Measurements from ENCODE around the gene FTO.
"Not testable (repeated sequence)": the region's sequence is repeated elsewhere in the genome, so short reads cannot be mapped to it uniquely, and the experiment has no call there.

FTO gene

DNA sequence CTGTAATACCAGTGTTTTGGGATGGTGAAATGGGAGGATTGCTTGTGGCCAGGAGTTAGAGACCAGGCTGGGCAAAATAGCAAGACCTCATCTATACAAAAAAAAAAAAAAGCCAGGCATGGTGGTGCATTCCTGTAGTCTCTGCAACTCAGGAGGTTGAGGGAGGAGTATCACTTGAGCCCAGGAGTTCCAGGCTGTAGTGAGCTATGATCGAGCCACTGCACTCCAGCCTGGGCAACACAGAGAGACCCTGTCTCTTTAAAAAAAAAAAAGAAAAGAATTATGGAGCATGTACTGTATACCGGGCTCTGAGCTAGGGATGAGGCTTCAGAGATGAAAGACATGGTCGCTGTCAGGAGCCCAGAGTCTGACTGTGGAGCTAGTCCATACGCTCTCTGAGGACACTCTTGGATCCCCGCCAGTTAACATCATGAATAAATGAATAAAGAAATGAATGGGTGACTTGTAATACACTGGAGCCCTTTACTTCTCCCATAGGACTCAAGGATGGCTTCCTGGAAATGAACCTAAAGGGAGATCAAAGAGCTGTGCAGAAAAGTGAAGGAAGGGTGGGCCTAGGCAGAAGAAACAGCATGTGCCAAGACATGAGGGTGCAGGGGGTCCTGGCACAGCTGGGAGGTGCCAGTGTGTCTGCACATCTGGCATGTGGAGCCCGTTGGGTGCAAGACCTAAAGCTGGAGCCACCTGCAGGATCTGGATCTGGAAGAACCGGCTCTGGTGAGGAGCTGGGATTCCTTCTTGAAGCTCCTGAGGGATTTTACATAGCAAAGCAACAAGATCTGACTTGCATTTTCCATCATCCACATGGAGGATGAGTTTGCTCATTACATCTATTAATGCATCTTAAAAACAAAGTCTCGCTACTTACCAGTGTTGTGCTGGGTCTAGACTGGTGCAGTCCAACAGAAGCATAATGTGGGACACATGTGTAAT lies 462.2 kb downstream of the FTO start:
- no peak for DNase-seq

DNA sequence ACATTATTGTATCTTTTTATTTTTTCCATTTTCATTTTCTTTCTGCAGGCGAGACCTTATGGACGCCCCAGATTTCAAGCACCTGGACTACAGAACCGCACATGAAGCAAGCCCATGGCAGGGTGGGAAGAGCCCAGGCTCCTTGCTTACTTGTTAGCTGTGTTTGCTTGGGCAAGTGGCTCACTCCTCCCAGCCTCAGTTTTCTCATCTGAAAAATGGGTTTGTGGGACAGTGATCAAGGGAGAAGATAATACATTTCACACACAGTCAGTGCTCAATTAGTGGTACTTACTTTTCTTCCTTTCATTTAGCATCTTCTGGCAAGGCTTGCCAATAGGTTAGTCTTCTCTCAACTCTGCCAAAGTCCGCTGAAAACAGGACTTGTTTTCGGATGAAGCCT lies 465.2 kb downstream of the FTO start:
- DNase-seq, result no peak

DNA sequence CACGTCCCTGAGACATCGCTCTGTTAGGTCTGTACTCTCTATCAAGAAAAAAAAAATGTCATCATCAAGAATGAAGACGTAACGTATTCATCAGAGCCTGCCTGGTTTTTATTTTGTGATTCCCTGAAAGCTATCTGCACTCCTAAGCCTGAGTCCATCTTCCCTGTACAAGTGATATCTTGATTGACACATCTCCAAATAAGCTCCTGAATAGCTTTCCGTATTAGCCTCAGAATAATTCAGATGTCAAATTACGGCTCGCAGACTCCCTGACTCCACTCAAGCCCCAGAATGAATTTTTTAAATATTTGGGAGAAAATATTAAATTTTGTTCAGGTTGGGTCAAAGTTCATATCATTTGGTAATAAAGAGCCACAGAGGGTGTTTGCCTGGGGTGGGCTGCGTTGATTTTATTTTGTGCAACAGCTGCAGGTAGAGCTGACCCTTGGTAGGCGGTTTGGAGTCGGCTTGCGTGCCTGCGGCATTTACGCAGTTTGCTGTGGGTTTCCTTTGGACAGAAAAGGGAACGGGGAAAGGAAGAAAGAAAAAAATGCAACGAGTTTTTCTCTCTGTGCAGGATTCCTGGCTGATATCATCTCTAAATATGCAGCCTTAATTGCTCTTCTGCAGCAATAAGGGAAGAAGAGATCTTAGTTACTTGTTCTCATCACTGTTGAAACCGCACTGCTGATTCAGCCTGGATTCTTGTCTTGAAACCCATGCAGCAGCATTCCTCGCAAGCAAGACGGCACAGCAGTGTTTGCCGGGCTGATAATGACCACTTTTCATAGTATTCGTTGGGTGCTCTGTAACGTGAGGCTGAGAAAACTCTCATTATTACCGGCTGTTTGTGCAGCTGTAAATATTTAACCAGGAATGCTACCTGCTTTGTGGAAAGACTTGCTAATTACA lies 467.9 kb downstream of the FTO start:
- DNase-seq, result peak in 2 of 3 experiments; percentile 74 to 97

DNA sequence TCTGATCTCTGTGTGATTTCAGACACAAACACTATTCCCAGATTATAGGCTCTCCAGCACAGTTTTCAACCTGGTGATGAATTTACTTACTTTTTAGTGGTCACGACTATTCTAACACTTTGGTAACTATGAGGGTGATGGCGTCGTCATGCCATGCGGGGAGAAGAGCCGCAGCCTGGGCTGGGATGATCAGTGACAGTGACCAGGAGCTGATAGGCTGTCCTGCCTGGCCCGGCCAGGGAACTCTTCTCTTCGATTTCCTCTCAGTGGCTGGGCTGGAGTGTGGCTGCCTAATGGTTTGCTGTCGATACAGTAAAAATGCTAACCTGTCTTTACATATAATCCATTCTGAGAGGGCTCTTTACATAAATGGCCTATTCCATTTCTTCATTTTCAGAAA lies 469.5 kb downstream of the FTO start:
- DNase-seq, result no peak

DNA sequence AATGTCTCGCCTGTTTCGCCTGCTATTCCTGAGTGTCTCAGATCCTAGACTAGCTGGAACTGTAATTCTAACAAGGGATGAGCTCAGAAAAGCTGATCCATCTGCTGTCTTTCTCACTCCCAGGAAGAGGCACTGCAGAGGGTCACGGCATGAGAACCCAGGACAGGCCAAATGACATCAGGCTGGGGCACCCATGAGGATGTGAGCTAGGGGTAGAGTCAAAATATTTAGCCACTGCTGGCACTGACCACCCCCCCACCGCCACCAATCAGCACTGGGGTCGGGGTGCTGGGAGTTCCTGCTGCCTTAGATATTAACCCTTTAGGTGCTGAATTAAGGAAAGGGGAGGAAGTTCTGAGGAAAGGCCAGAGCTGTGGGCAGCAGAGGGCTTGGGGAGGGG lies 470.2 kb downstream of the FTO start:
- peak in 1 of 3 experiments; percentile 8 for DNase-seq

DNA sequence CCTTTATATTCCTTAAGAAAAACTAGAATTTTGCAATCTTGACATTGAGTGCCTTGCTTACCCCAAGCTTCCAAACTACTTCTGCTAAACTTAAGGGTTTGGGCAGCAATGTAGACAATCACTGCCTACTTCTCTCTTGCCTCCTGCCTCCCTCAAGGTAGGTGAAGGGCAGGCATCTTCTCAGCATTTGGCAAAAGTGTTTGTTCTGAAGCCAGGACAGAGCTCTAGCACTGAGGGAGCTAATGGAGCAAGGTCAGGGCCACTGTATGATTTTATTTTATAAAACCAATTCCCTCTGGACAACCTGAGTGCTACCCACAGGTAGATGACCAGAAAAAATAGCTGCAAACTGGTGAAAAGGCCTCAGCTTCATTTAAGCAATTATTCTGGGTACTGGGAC lies 470.8 kb downstream of the FTO start:
- no peak for DNase-seq

DNA sequence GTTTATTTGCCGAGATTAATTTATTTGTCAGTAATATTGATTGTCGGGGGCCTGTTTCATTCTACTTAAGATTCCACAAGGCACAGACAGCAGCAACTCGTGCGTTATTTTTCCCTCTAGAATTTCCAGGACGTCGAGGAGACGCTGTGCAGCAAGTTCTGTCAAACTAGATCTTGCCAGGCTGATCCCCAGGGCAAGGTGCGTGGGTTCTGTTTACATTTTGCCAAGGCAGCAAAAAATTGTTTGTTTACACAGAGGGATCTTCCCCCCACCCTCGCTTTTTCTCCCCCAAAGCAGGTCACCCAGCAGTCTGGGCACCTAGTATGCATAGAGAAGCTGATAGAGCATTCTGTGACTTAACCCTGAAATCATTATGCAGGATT lies 471.2 kb downstream of the FTO start:
- DNase-seq, result peak in 2 of 3 experiments; percentile 18 to 39

DNA sequence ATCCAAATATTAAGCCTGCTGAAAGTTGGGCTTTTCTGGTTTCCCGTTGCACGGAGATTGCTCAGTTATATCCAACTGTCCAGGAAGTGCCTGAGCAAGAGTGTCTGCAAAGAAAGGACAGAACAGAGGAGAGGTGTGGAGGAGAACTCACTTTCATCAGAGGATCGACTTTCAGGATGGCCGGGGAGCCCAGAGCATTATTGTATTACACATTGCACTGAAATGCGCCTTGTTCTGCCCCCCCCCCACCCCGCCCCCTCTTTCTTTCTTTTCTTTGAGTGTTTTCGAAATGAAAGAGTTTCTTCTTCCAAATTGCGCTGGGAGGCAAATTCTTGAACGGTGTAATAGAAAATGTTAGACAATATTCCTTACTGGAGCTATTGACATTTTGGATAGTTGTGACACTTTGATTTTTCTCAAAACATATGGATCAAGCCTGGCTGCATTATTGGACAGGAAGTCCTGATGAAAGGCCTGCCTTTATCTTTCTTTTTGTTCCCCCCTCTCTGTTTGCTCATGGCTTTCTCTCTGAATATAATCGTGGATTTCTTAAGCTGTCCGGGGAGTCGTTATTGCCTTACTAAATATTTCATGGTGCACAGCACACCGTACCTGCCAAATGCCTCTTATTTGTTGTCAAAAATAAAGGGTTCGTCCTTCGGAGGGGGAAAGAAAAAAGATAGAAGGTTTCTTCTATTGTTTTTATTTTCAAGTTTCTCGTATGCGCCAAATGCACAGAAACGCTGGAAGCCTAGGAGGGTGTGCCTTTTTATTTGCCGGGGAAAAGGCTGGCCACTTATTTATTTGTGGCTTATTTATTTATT lies 471.8 kb downstream of the FTO start:
- DNase-seq, result no peak

DNA sequence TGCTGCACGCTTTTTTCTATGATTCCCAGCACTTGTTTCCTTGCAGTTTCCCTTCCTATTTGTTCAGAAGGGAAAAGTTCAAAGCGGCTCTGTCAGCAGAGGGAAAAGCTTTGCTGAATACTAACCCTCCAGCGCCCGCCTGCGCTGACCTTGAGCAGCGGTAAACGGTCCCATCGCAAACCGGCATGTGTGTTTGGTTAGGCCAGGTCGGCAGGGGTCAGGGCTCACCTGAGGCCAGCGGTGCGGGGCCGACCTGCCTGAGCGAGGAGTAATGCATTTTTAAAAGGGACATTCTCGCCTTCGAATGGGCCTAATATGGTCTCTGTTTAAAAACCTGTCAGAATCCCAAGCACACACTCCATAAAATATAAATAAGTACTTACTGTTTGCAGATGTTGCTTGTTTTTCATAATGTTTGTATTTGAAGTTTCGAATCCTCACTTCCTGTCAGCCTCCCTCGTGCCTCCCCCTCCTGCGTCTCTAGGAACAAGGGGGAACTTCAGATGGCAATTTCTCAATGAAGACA lies 472.5 kb downstream of the FTO start:
- no peak for DNase-seq

DNA sequence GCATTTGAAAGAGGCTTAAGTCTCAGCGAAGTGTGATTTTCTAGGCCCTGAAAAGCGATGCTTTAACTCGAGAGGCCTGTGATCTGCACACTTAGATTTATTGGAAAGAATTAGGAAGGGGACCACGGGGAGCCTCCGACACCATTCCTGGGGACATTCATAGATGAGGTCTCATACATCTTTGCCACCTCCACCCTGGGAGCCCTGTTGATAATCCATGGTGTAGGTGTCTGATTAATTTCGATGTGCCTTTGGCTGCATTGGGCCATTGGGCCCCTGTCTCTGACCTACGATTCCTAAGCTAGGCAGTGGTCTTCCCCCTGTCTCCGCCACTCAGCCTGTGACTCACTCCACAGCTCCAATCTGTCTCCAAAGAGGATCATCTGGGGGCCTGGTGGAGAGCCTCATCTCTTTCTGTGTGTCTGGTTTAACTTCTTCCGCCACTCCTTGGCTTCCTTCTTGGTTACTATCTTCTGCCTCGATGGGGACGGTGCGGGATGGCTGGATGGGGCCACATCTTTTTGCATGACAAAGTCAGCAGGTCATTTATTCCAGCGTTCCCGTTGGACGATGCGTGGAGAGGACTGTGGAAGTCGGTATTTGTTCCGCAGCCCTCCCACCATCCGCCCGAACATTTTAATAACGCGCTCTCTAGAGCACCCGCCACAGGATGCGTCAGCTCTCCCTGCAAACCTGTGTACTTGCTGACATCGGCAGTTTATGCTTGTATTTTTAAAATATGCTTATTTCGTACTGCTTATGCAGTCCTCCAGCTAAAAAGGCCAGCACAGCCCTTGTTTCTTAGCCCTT lies 473.3 kb downstream of the FTO start:
- no peak for DNase-seq

DNA sequence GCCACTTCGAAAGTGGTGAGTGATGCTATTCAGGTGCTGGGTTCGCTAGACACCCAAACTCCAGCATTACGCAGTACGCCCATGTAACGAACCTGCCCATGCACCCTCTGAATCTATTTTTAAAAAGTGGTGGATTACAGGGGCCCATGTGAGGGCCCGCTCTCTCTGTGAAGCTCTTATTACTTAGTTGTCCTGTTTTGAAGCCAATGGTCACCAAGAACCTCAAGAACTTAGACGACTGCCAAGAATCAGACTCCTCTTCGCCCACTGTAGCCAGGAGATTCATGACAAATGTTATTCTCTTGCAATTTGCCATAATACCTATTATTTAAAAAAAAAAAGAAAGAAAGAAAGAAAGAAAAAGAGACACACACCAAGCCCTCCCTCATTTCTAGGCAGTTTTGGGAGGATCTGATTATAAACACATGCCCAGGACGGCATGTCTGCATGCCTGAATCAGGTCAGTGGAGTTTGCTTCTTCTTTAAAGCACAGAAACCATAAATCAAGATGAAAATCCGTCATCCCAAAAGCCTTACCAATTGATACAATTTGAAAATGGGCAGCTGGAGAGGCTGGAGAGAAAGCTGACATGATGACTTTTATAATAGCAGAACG lies 474.0 kb downstream of the FTO start:
- DNase-seq, result no peak

DNA sequence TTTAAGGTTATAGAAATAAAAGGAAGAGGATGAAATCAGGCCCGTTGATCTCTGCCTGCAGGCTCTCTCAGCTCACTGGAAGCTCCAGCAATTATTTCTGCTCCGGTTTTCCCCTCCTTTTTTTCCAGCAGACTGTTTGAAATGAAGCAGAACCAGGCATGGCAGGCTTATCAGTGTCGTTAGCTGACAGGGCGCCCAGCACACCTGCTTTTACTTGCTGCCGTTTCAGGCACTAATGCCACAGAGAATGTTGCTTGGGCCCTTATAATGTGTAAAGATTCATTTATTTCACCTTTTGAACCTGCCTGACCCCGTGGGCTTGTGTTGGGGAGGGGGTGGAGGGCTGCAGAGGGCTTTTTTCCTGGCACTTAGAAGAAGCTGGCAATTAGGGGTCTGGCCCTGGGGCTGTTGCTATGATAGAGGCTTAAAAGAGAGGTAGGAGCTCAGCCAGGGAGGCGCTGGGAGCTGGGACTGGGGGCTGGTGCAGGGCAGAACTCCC lies 474.6 kb downstream of the FTO start:
- DNase-seq, result peak; percentile 66 to 91 (median 76)

DNA sequence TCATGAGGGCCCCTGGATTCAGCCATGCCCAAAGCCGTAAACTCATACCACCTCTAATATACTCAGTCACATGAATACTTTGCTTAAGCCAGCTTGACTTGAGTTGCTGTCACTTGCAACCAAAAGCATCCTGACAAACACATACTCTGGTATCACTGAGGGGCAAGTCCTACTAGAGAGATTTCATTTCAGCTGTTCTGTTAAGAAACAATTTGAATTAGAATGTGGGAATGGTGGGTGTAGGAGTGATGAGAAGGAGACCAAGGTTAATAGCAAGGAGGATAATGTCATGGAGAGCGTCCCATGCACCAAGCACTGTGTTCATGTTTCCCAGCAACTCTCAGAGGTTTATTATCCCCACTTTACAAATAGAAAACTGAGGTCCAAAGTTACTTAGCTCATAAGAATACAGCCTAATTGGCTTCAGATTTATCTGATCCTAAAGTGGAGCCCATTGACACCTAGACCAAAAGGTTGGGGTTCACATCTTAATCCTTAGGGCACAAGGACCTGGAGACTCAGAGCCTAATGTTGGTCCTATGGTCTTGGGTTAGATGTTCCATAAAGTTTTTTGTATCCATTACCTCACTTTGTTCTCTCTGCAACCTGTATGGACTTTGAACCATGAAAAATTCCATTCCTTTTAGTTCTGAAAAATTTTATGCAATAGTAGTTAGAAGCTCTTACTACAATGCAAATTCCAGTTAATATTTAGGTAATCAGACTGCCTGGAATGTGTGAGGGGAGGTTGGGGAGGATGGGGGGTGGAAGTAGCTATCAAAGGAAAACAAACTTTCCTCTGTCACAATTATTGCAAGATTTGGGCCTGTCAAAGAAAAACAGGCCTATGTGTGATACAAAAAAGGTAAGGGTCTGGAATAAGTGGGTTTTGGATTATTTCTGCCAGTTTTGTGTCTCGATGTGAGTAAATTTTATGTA lies 476.7 kb downstream of the FTO start:
- DNase-seq, result no peak

DNA sequence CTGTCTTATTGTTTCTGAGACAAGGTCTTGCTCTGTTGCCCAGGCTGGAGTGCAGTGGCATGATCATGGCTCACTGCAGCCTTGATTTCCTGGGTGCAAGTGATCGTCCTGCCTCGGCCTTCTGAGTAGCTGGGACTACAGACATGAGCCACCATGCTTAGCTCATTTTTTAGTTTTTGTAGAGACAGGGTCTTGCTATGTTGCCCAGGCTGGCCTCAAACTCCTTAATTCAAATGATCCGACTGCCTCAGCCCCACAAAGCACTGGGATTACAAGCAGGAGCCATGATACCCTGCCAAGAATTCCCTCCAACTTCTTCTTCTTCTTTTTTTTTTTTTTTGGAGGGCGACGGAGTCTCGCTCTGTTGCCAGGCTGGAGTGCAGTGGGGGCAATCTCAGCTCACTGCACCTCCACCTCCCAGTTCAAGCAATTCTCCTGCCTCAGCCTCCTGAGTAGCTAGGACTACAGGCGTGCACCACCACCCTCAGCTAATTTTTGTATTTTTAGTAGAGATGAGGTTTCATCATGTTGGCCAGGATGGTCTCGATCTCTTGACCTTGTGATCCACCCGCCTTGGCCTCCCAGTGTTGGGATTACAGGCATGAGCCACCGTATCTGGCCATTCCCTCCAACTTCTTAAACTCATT lies 477.9 kb downstream of the FTO start:
- DNase-seq, result not testable (repeated sequence)

DNA sequence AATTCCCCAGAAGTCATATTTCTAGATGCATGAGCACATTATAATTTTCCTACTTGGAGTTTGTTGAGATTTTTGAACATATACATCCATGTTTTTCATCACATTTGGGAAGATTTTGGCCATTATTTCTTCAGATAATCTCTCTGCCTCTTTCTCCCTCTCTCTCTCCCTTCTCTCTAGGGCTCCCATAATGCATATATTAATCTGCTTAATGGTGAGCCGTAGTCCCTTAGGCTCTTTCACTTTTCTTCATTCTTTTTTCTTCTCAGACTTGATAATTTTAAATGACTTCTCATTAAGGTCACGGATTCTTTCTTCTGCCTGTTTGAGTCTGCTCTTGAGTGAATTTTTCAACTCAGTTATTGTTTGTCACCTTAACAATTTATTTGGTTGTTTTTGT lies 481.1 kb downstream of the FTO start:
- no peak for DNase-seq

DNA sequence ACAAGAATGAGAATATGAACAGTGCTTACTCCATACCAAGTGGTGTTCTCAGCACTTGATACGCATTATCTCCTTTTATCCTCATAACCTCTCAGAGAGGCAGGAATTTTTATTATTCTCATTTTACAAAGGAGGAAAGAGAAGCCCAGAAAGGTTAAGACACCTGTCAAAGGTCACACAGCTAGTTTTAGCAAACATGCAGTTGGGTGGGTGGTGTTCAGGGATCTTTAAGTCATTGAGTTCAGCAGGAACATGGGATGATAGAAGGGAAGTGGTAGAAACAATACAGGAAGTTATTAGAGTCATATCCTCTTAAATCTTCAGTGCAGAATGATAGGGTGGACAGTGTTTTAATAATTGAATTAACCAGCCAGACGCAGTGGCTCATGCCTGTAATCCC lies 487.2 kb downstream of the FTO start:
- no peak for DNase-seq

DNA sequence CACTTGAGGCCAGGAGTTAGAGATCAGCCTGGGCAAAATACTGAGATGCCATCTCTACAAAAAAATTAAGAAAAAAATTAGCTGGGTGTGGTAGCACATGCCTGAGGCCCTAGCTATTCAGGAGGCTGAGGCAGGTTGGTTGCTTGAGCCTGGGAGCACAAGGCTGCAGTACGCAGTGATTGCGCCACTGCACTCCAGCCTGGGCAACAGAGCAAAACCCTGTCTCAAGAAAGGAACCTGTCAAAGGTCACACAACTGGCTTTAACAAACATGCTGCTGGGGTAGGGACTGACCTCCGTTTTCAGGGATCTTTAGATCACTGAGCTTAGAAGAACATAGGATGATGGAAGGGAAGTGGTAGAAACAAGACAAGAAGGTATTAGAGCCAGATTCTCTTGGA lies 487.6 kb downstream of the FTO start:
- no peak for DNase-seq

DNA sequence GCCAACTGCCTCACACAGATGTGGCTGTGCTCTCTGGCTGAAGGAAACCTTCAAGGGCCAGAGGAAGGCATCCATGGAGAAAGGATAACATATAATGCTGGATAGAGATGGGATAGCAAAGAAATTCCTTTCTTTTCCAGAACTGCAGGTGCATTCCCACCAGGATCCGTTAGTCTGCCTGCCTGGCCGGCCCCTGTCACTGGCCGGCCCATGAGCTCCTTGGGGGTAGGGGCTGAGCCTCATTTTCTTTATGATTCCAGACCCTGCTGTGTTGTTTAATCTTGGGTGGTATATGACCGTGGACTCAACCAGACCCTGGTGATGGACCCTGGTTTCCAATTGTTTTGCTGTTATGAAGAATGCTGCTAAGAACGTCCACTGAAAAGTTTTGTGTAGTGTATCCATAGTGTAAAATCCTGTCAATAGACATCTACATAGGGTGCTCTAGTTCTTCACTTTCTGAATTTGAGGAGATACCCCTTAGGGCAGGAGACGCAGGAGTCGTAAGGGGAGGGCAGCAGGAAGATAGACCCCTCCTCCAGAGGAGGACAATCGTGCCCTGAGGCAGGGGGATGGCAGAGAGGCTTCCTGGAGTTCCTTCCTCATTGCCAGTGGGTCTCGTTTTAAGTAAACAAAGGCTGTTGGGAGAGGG lies 489.2 kb downstream of the FTO start:
- DNase-seq, result no peak
